HG03460 (cell line): ENCODE results near the gene CAMLG.
"Not testable (repeated sequence)": the region's sequence is repeated elsewhere in the genome, so short reads cannot be mapped to it uniquely, and the experiment has no call there.

Experiments used
- ATAC-seq: cut with Tn5 transposase; IDR thresholded peaks from one replicate; pipeline ENCODE4 v1.9.1; 2021; ENCODE audit not compliant: unreplicated experiment

The CAMLG gene

DNA sequence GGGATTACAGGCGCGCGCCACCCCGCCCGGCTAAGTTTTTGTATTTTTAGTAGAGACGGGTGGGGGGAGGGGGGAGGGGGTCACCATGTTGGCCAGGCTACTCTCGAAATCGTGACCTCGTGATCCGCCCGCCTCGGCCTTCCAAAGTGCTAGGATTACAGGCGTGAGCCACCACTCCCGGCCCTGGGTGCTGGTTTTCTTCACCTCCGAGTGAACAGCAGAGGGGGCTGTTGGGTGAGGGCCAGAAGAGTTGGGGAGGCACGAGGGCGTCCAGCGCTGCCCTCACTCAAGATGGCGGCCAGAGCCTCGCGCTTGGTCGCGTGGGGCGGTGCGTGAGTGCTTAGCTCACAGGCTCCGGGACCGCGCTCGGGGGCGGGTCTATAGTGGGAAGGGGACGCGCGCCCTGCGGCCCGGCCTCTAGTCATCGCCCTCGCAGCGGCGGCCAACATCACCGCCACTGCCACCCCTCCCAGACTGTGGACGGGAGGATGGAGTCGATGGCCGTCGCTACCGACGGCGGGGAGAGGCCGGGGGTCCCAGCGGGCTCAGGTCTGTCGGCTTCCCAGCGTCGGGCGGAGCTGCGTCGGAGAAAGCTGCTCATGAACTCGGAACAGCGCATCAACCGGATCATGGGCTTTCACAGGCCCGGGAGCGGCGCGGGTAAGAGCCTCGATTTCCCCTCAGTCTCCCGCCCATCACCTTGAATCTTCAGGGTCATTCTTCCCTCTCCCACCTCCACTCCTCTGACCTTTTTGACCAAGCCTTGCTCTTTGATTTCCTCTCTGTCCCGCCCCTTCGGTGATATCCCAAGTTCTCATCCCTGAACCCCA lies at the start of gene CAMLG:
CAMLG (plus strand) TSS at position 416 of the 830 bp plus-strand sequence; CDS start at position 489, 73 bp downstream.
- peak; percentile 97 for ATAC-seq

DNA sequence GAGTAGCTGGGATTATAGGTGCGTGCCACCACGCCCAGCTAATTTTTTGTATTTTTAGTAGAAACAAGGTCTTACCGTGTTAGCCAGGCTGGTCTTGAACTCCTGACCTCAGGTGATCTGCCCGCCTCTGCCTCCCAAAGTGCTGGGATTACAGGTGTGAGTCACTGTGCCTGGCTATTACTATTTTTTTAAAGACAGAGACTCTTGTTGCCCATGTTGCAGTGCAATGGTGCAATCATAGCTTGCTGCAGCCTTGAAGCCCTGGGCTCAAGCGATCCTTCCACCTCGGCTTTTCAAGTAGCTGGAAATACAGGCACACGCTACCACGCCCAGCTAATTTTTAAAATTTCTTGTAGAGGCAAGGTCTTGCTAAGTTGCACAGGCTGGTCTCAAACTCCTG lies 48.2 kb upstream of the CAMLG start:
- not testable (repeated sequence) for ATAC-seq

DNA sequence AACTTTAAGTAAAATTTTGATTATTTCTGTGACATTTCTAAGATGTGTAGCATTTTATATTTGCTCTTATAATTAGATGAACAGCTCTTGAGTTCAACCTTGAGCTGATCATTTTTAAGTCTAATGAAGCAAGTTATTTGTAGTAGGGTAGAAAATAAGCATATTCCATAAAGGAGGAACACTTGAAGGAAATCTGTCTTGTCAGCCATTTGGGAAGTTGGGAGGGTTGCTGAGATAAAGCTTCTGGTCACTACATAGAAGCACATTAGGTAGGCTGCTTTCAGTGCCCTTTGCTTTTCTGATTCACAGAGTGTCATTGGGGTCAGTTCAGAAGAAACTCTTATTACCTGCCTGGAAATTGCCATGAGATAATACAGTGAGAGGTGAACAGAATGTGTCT lies 45.6 kb upstream of the CAMLG start:
- no peak for ATAC-seq

DNA sequence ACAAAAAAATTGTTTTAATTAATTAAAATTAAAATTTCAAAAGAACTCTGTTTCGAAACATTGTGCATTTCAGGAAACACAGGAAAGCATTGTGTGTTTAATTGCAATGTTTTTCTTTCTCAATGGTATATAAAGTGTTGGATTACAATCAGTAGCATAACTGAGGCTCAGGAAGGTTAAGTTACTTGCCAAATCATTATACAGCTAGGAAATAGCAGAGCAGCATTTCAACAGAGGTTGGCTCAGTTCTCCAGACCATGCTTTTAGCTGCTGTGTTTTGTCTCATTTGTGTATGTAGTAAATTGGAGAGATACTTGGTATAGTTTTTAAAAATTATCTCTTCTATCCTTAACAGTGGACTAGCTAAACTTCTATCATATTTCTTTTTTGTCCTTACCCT lies 30.0 kb upstream of the CAMLG start:
- no peak for ATAC-seq

DNA sequence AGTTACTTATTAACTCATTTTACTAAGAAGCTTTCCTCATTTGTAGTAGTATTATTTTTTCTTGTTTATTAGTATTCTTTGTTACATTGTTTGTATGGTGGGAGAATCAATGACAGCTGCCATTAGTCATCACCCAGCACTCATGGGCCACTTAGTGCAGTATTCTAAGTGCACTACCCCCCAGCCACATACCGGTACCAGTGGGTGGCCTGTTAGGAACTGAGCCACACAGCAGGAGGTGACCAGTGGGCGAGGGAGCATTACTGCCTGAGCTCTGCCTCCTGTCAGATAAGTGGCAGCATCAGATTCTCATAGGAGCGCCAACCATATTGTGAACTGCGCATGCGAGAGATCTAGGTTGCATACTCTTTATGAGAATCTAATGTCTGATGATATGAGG lies 24.2 kb upstream of the CAMLG start:
- no peak for ATAC-seq

DNA sequence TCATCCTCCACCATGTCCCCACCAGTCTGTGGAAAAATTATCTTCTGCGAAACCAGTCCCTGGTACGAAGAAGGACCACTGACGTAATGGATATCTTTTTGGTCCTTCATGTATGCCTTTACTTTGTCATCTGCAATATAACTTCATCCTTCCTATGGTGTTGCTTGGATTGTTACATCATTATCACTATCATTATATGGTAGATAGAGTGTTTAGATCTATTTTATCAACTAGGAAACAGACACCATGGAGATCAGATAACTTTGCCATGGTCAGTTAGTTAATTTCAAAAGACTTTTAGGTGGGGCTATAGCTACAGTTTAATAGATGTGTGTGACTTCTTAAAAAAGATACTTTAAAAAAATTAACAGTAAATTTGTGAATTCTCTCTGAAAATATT lies 23.8 kb upstream of the CAMLG start:
- ATAC-seq, result no peak

DNA sequence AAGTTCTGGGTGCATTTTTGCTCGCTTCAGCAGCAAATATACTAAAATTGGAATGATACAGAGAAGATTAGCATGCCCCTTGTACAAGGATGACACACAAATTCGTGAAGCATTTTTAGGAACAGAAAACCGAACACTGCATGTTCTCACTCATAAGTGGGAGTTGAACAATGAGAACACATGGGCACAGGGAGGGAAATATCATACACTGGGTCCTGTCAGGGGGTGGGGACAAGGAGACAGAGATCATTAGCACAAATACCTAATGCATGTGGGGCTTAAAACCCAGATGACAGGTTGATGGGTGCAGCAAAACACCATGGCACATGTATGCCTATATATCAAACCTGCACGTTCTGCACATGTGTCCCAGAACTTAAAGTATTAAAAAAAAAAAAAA lies 22.9 kb upstream of the CAMLG start:
- ATAC-seq, result not testable (repeated sequence)

DNA sequence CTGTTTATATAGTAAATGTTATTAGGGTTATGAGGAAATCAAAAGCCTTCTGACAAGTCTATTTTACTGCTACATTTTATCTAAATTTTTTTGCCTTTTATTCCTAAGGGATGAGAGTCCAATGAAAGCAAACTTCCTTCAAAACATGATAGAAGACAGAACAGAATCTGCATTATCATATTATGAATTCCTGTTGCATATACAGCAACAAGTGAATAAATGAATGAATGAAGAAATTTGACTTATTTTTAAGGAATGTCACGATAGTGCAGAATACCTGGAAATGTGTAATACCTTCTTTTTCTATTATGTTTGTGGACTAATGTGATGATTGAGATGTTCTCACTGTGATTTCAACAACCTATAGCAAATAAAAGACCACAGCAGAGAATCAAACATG lies 13.5 kb upstream of the CAMLG start:
- no peak for ATAC-seq

DNA sequence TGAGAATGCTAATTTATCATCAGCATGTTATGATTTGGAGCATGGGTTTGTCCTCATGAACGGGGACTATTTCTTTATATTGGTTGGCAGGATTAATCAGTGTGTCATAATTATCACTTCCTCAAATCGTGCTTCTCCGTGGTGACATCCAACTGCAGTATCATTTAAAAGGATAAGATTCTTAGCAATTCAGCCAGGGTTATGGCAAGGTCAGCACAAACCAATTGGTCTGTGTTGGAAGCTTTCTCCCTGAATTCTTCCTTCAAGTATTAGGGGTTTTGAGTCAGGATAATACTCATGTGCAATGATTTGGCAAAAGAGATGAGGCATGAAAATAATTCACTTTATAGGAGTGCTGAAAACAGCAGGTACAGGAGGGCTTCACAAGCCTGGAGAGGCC lies 5.5 kb upstream of the CAMLG start:
- ATAC-seq, result no peak

DNA sequence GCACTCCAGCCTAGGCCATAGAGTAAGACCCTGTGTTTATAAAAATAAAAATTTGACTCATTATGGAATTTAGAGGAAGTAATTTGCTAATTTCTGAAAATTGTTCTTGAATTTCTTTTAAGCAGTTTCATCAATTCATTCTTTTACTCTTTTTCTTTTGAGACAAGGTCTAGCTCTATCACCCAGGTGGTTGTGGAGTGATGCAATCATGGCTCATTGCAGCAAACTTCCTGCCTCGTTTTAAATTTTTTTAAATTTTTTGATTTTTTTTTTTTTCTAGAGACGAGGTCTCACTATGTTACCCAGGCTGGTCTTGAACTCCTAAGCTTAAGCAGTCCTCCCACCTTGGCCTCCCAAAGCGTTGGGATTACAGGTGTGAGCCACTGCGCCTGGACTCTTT lies 3.1 kb upstream of the CAMLG start:
- ATAC-seq, result no peak

DNA sequence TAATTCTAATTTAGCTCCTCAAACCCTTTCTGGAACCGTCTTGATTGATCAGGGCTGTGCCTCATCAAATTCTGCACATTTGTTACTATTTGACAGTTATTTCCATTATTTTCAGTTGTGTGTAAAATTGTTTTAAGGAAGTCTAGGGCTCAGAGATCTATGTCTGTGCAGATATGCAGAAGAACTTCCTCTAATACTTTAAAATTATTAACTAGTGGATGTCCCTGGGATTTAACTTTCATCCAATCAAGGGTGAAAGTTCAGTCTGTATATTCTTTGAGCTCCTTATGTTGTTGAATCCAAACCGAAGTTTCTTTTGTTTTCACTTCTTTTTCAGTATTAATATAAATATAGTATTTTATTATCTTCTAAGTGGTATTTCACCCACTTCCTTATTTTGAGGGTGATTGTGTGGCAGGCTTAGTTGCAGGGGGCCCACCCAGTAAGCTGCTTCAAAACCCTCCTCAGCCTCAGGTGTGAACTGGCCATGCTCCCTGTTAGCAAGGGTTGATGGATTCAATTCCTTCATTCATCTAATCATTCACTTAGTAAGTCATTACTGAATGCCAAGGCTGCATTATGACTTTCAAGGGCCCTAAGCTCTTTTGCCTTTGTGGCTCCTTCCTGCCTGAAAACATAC lies 2.1 kb upstream of the CAMLG start:
- ATAC-seq, result no peak

DNA sequence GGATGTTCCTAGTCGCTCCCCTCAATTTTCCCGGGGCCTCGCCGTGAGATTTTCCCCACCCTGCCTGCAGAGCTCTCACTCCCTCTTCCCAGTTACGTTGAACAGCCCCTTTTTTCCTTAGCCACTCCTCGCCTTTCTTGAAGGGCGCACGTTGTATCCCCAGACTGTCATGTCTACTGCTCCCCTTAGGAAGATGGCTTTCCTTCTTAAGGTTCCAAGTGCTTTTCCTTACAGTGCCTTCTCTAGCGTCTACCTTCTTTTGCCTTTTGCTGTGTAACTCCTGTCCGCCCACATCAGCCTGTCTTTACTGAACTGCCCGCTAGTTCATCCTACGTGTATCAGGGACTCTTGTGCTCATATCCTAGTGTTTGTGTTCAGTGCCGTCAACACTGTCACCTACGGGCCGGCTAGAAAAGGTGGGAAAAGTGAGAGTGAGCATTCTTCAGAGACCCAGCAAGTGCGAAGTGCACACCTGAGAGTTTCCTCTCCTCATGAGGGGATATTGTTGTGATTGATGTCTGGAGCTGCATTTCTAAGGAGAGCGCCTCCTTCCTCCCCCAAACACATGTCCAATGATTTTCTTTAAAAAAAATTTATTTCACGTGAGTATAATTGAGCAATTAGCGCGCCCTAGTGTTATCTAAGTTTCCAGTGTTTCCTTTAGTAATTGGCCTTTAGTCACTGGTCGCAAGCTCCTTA lies 764 bp downstream of the CAMLG start:
- ATAC-seq, result no peak

DNA sequence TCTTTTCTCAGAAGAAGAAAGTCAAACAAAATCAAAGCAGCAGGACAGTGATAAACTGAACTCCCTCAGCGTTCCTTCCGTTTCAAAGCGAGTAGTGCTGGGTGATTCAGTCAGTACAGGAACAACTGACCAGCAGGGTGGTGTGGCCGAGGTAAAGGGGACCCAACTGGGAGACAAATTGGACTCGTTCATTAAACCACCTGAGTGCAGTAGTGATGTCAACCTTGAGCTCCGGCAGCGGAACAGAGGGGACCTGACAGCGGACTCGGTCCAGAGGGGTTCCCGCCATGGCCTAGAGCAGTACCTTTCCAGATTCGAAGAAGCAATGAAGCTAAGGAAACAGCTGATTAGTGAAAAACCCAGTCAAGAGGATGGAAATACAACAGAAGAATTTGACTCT lies 2.7 kb downstream of the CAMLG start:
- no peak for ATAC-seq

DNA sequence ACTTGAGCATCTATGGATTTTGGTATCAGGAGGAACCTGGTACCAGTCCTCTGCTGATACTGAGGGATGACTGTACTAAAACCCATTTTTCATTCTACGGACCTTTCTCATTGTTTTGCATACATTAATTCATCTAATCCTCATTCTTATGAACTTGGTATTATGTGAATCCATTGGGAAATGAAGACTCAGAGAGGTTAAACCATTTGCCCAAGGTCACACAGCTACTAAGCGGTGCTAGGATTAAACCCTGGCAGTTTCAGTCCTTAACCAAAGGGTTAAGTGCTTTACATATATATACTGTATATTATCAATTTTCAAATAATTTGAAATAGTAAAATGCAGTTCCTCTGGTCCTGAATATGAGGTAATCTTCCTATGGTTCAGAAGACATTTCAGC lies 3.8 kb downstream of the CAMLG start:
- no peak for ATAC-seq

DNA sequence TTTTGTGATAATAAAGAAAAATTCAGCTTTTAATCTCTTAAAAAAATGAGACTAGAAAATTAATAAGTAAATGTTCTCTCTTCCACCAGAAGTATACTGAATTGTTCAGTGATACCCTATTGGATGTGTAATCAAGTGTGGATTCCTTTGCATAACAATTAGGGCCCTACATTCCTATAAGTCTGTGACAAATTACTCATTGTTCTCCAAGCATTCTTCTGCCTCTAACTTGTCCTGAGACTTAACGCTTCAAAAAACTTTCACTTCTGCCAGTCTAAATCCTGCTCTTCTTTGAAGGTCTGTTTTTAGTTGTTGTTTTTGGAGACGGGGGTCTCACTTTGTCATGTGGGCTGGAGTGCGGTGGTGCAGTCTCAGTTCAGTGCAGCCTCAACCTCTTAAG lies 11.1 kb downstream of the CAMLG start:
- no peak for ATAC-seq

DNA sequence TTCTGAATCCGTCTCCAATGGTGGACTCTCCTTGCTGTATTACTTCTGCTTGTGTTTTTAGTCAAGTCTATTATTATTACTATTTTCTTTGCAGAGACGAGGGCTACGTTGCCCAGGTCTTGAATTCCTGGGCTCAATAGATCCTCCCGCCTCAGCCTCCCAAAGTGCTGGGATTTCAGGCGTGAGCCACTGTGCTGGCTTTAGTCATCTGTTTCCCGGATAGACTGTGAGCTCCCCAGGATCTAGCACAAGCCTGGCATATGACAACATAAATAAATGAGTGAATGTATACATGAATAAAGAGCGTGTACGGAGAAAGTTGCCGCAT lies 19.8 kb downstream of the CAMLG start:
- ATAC-seq, result no peak

DNA sequence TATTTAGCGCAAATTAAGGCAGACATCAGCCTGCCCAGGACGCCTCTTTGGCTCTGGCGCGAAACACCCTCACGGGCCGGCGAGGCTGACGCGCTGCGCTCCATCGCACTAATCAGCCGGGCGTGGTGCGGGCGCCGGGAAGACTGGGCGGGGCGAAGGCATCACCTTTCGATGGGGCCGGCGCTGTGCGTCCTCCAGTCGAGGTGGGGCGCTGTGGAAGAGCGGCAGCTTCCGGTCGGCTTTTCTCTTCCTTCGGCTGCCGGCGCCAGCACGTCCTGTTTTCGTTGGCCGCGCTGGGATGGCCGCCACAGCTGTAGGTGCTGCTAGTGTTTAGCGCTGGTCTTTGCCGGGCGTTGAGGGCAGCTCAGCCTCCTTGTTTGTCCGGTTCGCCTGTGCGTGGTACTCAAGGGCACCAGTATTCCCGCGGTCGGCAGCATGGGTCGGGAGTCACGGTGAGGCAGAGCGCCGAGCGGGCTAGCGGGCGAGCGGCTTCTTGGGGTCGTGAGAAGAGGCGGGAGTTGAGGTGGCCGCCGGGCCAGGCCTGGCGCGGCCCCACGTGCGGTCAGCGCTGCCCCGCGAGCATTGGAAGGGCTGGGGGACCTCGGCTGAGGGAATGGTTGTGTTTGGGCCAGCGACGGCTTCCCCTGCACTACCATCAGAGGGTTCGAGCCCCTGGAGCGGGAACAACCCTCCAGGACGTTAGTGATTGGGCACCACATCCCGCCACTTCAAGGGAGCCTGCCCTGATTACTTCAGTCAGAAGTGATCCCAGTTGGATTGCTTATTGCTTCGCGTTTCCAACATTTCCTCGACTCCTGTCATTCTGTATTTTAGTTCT lies 20.4 kb downstream of the CAMLG start, which contains the start of gene DDX46:
DDX46 (plus strand) TSS at position 276 of the 838 bp plus-strand sequence; CDS start at position 436, 160 bp downstream.
- ATAC-seq, result peak; percentile 99

DNA sequence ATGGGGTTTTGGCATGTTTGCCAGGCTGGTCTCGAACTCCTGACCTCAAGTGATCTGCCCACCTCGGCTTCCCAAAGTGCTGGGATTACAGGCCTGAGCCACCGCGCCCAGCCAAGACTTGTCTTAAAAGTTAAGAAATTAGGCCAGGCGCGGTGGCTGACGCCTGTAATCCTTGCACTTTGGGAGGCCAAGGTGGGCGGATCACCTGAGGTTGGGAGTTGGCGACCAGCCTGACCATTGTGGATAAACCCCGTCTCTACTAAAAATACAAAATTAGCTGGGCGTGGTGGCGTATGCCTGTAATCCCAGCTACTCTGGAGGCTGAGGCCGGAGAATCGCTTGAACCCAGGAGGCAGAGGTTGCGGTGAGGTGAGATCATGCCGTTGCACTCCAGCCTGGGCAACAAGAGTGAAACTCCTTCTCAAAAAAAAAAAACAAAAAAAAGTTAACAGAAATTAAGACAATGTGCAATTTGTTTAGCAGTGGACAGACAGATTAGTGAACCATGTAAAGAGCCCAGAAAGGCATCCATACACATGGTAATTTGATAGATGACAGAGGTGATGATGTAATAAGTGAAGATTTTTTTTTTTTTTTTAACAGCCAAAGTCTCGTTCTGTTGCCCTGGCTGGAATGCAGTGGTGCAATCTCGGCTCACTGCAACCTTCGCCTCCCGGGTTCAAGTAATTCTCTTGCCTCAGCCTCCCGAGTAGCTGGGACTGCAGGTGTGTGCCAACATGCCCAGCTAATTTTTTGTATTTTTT lies 29.4 kb downstream of the CAMLG start:
- not testable (repeated sequence) for ATAC-seq

DNA sequence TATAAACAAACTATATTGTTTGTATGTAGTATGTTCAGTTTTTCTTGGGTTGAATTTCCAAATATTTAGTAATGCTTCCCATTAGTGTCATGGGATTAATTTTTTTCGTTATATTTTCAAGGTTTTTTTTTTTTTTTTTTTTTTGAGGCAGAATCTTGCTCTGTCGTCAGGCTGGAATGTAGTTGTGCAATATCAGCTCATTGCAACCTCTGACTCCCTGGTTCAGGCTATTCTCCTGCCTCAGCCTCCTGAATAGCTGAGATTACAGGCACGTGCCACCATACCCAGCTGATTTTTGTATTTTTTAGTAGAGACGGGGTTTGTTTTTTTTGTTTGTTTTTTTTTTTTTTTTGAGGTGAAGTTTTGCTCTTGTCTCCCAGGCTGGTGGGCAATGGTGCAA lies 30.9 kb downstream of the CAMLG start:
- no peak for ATAC-seq

DNA sequence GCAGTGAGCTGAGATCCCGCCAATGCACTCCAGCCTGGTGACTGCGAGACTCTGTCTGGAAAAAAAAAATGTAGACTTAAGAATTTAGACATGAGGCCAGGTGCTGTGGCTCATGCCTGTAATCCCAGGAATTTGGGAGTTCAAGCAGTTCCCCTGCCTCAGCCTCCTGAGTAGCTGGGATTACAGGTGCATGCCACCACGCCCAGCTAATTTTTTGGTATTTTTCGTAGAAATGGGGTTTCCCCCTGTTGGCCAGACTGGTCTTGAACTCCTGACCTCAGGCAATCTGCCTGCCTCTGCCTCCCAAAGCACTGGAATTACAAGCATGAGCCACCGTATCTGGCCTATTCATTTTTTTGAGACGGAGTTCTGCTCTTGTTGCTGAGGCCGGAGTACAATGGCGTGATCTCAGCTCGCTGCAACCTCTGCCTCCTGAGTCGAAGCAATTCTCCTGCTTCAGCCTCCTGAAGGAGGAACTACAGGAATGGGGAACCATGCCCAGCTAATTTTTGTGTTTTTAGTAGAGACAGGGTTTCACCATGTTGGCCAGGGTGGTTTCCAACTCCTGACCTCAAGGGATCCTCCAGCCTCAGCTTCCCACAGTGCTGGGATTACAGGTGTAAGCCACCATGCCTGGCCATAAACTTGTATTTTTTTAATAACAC lies 34.2 kb downstream of the CAMLG start:
- ATAC-seq, result no peak
